SJSA1 (cell line): ENCODE measurements around the gene LHX3. TPM values are rescaled to one million over a fixed set of nuclear protein-coding genes. Genes with fewer than 3 reads are reported as not detected.

ENCODE experiments used
- DNase-seq, 2 experiments: peaks; one replicate each; pipeline ENCODE4 v3.0.0-alpha.2; 2015 to 2020; ENCODE audit warnings: low spot score in 2 of 2, low read depth in 1 of 2
- H3K27ac ChIP-seq: fragments of 250-450 bp; sonication (Bioruptor Pico); 2 replicates; pipeline ENCODE4 v1.5.1; 2020; ENCODE audit warnings: mild to moderate bottlenecking, moderate library complexity
- H3K27me3 ChIP-seq: fragments of 250-450 bp; sonication (Bioruptor Pico); replicated peaks from 2 replicates; pipeline ENCODE4 v1.5.1; 2020; ENCODE audit warnings: mild to moderate bottlenecking, moderate library complexity
- H3K36me3 ChIP-seq: fragments of 250-450 bp; sonication (Bioruptor Pico); 2 replicates; pipeline ENCODE4 v1.5.1; 2020; ENCODE audit warnings: mild to moderate bottlenecking
- H3K4me1 ChIP-seq: fragments of 250-450 bp; sonication (Bioruptor Pico); replicated peaks from 2 replicates; pipeline ENCODE4 v1.6.1; 2021; ENCODE audit warnings: mild to moderate bottlenecking
- H3K4me3 ChIP-seq: fragments of 250-450 bp; sonication (Bioruptor Pico); 2 replicates; pipeline ENCODE4 v1.5.1; 2020; ENCODE audit warnings: mild to moderate bottlenecking
- H3K9me3 ChIP-seq: fragments of 250-450 bp; sonication (Bioruptor Pico); replicated peaks from 2 replicates; pipeline ENCODE4 v1.5.1; 2020; ENCODE audit warnings: mild to moderate bottlenecking
- total RNA-seq: library from RNA; depleted of rRNA; stranded (reverse); fragments of >200 nt; shearing (Covaris generic); gene quantifications from 2 replicates; pipeline ENCODE4 v1.2.3, GENCODE V29; 2014

The LHX3 gene
- total RNA-seq, 1 experiment from 2014 or later = not detected

GRCh38 chr9:136213733-136214132 is 8.8 kb upstream of the LHX3 start:
- peaks cover 17% of the 10 kb centered on the region for H3K36me3 ChIP-seq
- no peak for DNase-seq
- H3K27me3 ChIP-seq = no peaks in the 10 kb centered on the region
- no peak overlapping the region for H3K4me3 ChIP-seq
- H3K4me1 ChIP-seq = no peaks in the 10 kb centered on the region
- H3K27ac ChIP-seq = no peak overlapping the region
- no peaks in the 10 kb centered on the region for H3K9me3 ChIP-seq

- no peak for DNase-seq
- H3K4me1 ChIP-seq = no peaks in the 10 kb centered on the region
- H3K27ac ChIP-seq = no peak overlapping the region
- H3K36me3 ChIP-seq = peaks cover 17% of the 10 kb centered on the region
- no peaks in the 10 kb centered on the region for H3K27me3 ChIP-seq
- H3K4me3 ChIP-seq = no peak overlapping the region
- H3K9me3 ChIP-seq = no peaks in the 10 kb centered on the region
Measured at GRCh38 chr9:136212345-136212950, 7.5 kb upstream of the LHX3 start.

GRCh38 chr9:136211441-136212344 is 6.8 kb upstream of the LHX3 start:
- H3K27ac ChIP-seq = no peak overlapping the region
- peaks cover 17% of the 10 kb centered on the region for H3K36me3 ChIP-seq

GRCh38 chr9:136211006-136211405 is 6.1 kb upstream of the LHX3 start:
- Histone ChIP-seq H3K4me1 (no peaks in the 10 kb centered on the region), H3K27me3 (no peaks in the 10 kb centered on the region), H3K36me3 (peaks cover 17% of the 10 kb centered on the region), H3K9me3 (no peaks in the 10 kb centered on the region), H3K27ac (no peak overlapping the region), H3K4me3 (no peak overlapping the region)
- no peak for DNase-seq

More at GRCh38 chr9:136211441-136212344, 6.8 kb upstream of the LHX3 start:
- Histone ChIP-seq H3K4me3 (no peak overlapping the region), H3K9me3 (no peaks in the 10 kb centered on the region), H3K4me1 (no peaks in the 10 kb centered on the region), H3K27me3 (no peaks in the 10 kb centered on the region)
- no peak for DNase-seq

- peaks cover 17% of the 10 kb centered on the region for H3K36me3 ChIP-seq
- peaks cover 2% of the 10 kb centered on the region; the same call in 1 of the 2 replicates for H3K27me3 ChIP-seq
- H3K27ac ChIP-seq = no peak overlapping the region
- no peak for DNase-seq
- no peaks in the 10 kb centered on the region for H3K4me1 ChIP-seq
- no peak overlapping the region for H3K4me3 ChIP-seq
- H3K9me3 ChIP-seq = no peaks in the 10 kb centered on the region
Measured at GRCh38 chr9:136210276-136210675, 5.3 kb upstream of the LHX3 start.

GRCh38 chr9:136209786-136210185 is 4.9 kb upstream of the LHX3 start:
- Histone ChIP-seq H3K36me3 (peaks cover 14% of the 10 kb centered on the region), H3K4me3 (no peak overlapping the region), H3K9me3 (no peaks in the 10 kb centered on the region; the same call in 1 of the 2 replicates), H3K4me1 (no peaks in the 10 kb centered on the region), H3K27ac (no peak overlapping the region), H3K27me3 (peaks cover 5% of the 10 kb centered on the region)
- DNase-seq = no peak

GRCh38 chr9:136209232-136209631 is 4.3 kb upstream of the LHX3 start:
- no peak overlapping the region for H3K27ac ChIP-seq
- H3K27me3 ChIP-seq = peaks cover 11% of the 10 kb centered on the region
- no peak for DNase-seq
- peaks cover 8% of the 10 kb centered on the region; the same call in 1 of the 2 replicates for H3K36me3 ChIP-seq
- H3K9me3 ChIP-seq = no peaks in the 10 kb centered on the region; the same call in 1 of the 2 replicates
- no peaks in the 10 kb centered on the region for H3K4me1 ChIP-seq
- H3K4me3 ChIP-seq = no peak overlapping the region

GRCh38 chr9:136208675-136209074 is 3.7 kb upstream of the LHX3 start:
- Histone ChIP-seq H3K36me3 (0 out of 2 replicates have a peak, but pooled peaks cover 3% of the 10 kb centered on the region), H3K27ac (no peak overlapping the region), H3K9me3 (no peaks in the 10 kb centered on the region; the same call in 1 of the 2 replicates), H3K4me1 (no peaks in the 10 kb centered on the region), H3K4me3 (no peak overlapping the region), H3K27me3 (peaks cover 16% of the 10 kb centered on the region)
- no peak for DNase-seq

- Histone ChIP-seq H3K27me3 (peaks cover 25% of the 10 kb centered on the region), H3K4me3 (no peak overlapping the region), H3K36me3 (no peaks in the 10 kb centered on the region), H3K27ac (no peak overlapping the region), H3K9me3 (no peaks in the 10 kb centered on the region; the same call in 1 of the 2 replicates), H3K4me1 (no peaks in the 10 kb centered on the region)
- no peak for DNase-seq
Measured at GRCh38 chr9:136207616-136208015, 2.7 kb upstream of the LHX3 start.

GRCh38 chr9:136206602-136207275 is 1.8 kb upstream of the LHX3 start:
- H3K9me3 ChIP-seq = no peaks in the 10 kb centered on the region; the same call in 1 of the 2 replicates
- H3K27me3 ChIP-seq = peaks cover 33% of the 10 kb centered on the region
- H3K4me1 ChIP-seq = no peaks in the 10 kb centered on the region
- H3K36me3 ChIP-seq = no peaks in the 10 kb centered on the region
- no peak overlapping the region for H3K27ac ChIP-seq
- no peak overlapping the region for H3K4me3 ChIP-seq
- no peak for DNase-seq

GRCh38 chr9:136205707-136205992 is 722 bp upstream of the LHX3 start:
- Histone ChIP-seq H3K4me3 (no peak overlapping the region), H3K27ac (no peak overlapping the region), H3K4me1 (no peaks in the 10 kb centered on the region), H3K36me3 (no peaks in the 10 kb centered on the region), H3K9me3 (no peaks in the 10 kb centered on the region; the same call in 1 of the 2 replicates), H3K27me3 (peaks cover 44% of the 10 kb centered on the region)
- DNase-seq = no peak

- no peak overlapping the region for H3K4me3 ChIP-seq
- no peaks in the 10 kb centered on the region; the same call in 1 of the 2 replicates for H3K9me3 ChIP-seq
- no peak for DNase-seq
- peaks cover 58% of the 10 kb centered on the region for H3K27me3 ChIP-seq
- no peaks in the 10 kb centered on the region for H3K4me1 ChIP-seq
- no peak overlapping the region for H3K27ac ChIP-seq
- H3K36me3 ChIP-seq = no peaks in the 10 kb centered on the region
Measured at GRCh38 chr9:136204145-136204805, 653 bp downstream of the LHX3 start.

- H3K27me3 ChIP-seq = peaks cover 62% of the 10 kb centered on the region
- no peak overlapping the region for H3K27ac ChIP-seq
- no peaks in the 10 kb centered on the region for H3K4me1 ChIP-seq
- no peaks in the 10 kb centered on the region for H3K36me3 ChIP-seq
- no peaks in the 10 kb centered on the region; the same call in 1 of the 2 replicates for H3K9me3 ChIP-seq
- no peak for DNase-seq
- no peak overlapping the region for H3K4me3 ChIP-seq
Measured at GRCh38 chr9:136203408-136204144, 1.4 kb downstream of the LHX3 start.
